Chondrocyte (in vitro differentiated cells): ENCODE results near the gene NDUFA7. TPM values are rescaled to one million over a fixed set of nuclear protein-coding genes. Genes with fewer than 3 reads are reported as not detected.
"Not testable (repeated sequence)": the region's sequence is repeated elsewhere in the genome, so short reads cannot be mapped to it uniquely, and the experiment has no call there.

ENCODE experiments used
- DNase-seq: peaks from one replicate; pipeline ENCODE4 v3.0.0; 2021; ENCODE audit warnings: mixed read lengths, low spot score
- H3K27ac Mint-ChIP-seq: one replicate; pipeline ENCODE4 v1.8.0; 2021; ENCODE audit warnings: mild to moderate bottlenecking, moderate library complexity, mixed read lengths; ENCODE audit not compliant: unreplicated experiment
- H3K27me3 Mint-ChIP-seq: 2 replicates; pipeline ENCODE4 v1.8.0; 2021; ENCODE audit warnings: low read depth, mixed read lengths
- H3K36me3 Mint-ChIP-seq: 2 replicates; pipeline ENCODE4 v1.8.0; 2021; ENCODE audit warnings: low read depth, mixed read lengths
- H3K4me1 Mint-ChIP-seq: 2 replicates; pipeline ENCODE4 v1.8.0; 2021; ENCODE audit warnings: low read depth, mild to moderate bottlenecking, mixed read lengths
- H3K4me3 Mint-ChIP-seq: one replicate; pipeline ENCODE4 v1.8.0; 2021; ENCODE audit warnings: mild to moderate bottlenecking, moderate library complexity, mixed read lengths; ENCODE audit not compliant: unreplicated experiment
- H3K9me3 Mint-ChIP-seq: 2 replicates; pipeline ENCODE4 v1.8.0; 2021; ENCODE audit warnings: low read depth, mixed read lengths
- CTCF ChIP-seq: fragments of 200-600 bp; sonication (generic); IDR thresholded peaks from 2 replicates; pipeline ENCODE4 v1.5.0; 2021; ENCODE audit warnings: antibody characterized with exemption, mild to moderate bottlenecking, moderate library complexity
- total RNA-seq: library from RNA; stranded (reverse); gene quantifications from 3 replicates; pipeline ENCODE4 v1.2.1, GENCODE V29; 2021

The NDUFA7 gene
- total RNA-seq, 1 donor from 2014 or later = 26.6 TPM

DNA sequence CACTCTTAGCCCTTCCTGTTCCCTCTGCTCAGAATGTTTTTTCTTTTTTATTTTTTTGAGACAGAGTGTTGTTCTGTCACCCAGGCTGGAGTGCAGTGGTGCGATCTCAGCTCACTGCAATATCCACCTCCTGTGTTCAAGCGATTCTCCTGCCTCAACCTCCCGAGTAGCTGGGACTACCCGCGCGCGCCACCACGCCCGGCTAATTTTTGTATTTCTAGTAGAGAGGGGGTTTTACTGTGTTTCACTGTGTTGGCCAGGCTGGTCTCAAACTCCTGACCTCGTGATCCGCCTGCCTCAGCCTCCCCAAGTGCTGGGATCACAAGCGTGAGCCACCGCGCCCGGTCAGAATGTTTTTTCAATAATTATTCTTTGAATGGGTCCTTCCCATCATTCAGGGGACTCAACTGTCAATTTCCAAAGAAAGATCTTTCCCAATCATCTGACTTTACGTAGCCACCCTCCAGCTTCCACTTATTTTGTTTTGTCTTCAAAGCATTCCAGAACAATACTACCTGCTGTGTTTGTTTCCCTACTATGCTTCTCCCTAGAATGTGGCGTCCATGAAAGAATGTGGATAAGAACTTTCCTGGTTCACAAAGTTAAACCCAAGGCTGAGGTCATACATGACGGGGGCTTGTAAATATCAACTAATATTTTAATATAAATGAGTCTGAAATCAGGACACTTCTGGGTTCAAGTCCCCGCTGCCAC lies 1.2 kb downstream of the NDUFA7 start:
- H3K4me1 Mint-ChIP-seq = peaks cover 28% of the 10 kb centered on the region
- no peak for TF ChIP-seq CTCF
- peak overlapping the region; percentile 99 for H3K4me3 Mint-ChIP-seq
- no peak for DNase-seq
- no peaks in the 10 kb centered on the region for H3K27me3 Mint-ChIP-seq
- peak overlapping the region; percentile 98 for H3K27ac Mint-ChIP-seq
- peaks cover 12% of the 10 kb centered on the region for H3K36me3 Mint-ChIP-seq
- H3K9me3 Mint-ChIP-seq = no peaks in the 10 kb centered on the region

- Mint-ChIP-seq H3K4me1 (peaks cover 28% of the 10 kb centered on the region), H3K36me3 (peaks cover 12% of the 10 kb centered on the region)
- peak; percentile 48 for TF ChIP-seq CTCF
- H3K4me3 Mint-ChIP-seq, H3K27ac Mint-ChIP-seq, H3K27me3 Mint-ChIP-seq, DNase-seq, H3K9me3 Mint-ChIP-seq: not testable (repeated sequence)
Observed at GRCh38 chr19:8318835-8319234, 2.3 kb downstream of the NDUFA7 start.

- Mint-ChIP-seq H3K27me3 (no peaks in the 10 kb centered on the region), H3K9me3 (no peaks in the 10 kb centered on the region), H3K36me3 (peaks cover 1% of the 10 kb centered on the region), H3K4me3 (no peak overlapping the region), H3K27ac (no peak overlapping the region), H3K4me1 (peaks cover 12% of the 10 kb centered on the region)
- DNase-seq = peak; percentile 83
- TF ChIP-seq CTCF = no peak
Observed at GRCh38 chr19:8316351-8317125, 4.6 kb downstream of the NDUFA7 start.

DNA sequence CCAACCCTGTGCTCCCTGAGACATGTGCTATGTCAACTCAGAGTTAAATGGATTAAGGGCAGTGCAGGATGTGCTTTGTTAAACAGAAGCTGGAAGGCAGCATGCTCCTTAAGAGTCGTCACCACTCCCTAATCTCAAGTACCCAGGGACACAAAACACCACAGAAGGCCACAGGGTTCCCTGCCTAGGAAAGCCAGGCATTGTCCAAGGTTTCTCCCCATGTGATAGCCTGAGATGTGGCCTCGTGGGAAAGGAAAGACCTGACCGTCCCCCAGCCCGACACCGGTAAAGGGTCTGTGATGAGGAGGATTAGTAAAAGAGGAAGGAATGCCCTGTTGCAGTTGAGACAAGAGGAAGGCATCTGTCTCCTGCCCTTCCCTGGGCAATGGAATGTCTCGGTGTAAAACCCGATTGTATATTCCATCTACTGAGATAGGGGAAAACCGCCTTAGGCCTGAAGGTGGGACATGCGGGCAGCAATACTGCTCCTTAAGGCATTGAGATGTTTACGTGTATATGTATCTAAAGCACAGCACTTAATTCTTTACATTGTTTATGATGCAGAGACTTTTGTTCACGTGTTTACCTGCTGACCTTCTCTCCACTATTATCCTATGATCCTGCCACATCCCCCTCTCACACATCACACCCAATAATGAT lies 6.1 kb downstream of the NDUFA7 start:
- H3K36me3 Mint-ChIP-seq, H3K9me3 Mint-ChIP-seq, H3K4me3 Mint-ChIP-seq, H3K27ac Mint-ChIP-seq, H3K4me1 Mint-ChIP-seq, H3K27me3 Mint-ChIP-seq: not testable (repeated sequence)
- DNase-seq = peak; percentile 30

DNA sequence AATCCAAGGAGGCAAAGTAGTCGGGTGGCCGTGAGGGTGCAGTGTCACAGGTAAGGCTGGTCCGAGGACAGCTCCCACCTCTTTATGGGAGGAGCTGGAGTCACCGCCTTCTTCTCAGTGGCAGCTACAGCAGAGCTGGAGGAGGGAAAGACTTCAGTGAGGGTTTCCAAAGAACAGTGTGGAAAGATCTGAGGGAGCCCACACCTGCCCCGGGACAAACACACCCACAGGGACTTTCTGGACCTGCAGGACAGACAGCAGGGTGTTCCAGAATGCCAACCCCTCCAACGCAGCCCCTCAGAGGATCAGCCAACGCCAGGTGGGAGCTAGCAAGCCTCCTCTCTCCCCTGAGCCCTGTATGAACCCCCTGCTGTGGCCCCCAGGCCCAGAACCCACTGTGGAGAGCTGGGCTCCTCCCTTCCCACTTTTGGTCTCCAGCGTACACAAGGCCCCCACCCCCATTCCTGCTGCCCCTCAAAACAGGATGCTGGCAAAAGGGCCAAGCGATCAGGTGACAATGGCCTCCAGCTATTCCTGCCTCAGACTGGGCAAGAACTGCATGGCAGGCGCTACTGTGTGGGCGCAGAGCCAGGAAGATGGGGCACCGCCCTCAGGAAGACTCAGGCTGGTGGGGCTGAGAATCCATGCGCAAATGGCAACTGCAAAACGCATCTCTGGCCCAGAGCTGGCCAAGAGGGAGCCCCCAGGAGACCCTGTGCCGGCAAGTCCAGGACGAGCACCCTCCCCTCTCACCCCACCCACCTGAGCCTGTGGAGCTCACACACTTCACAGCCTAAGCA lies 9.5 kb downstream of the NDUFA7 start:
- Mint-ChIP-seq H3K36me3 (peaks cover 3% of the 10 kb centered on the region), H3K4me1 (peaks cover 22% of the 10 kb centered on the region), H3K9me3 (no peaks in the 10 kb centered on the region), H3K27me3 (no peaks in the 10 kb centered on the region), H3K27ac (no peak overlapping the region), H3K4me3 (no peak overlapping the region)
- TF ChIP-seq CTCF = no peak
- DNase-seq = peak; percentile 77
